H1 (cell line): ENCODE data around the gene NQO2. TPM values are rescaled to one million over a fixed set of nuclear protein-coding genes. Genes with fewer than 3 reads are reported as not detected.
A peak's percentile ranks its signal among the peaks of the same experiment; 100 is the strongest.

Experiments used
- CTCF ChIA-PET: fragments of 300-600 bp; sonication (Branson Sonifier 250); formaldehyde crosslinking; loops from one replicate; lab custom pipeline; 2021; ENCODE audit not compliant: partially characterized antibody; lab: Charles Lee
- POLR2A ChIA-PET: fragments of 300-600 bp; sonication (Branson Sonifier 250); formaldehyde crosslinking; loops from one replicate; lab custom pipeline; 2021; ENCODE audit warnings: inconsistent platforms; ENCODE audit not compliant: partially characterized antibody; lab: Charles Lee
- DNase-seq, 2 experiments: peaks; one replicate each; pipeline versions ENCODE4 v3.0.0 to v3.0.0-alpha.2; 2010 to 2022; ENCODE audit warnings: low spot score in 2 of 2, low read depth in 1 of 2, mixed read lengths in 1 of 2
- FAIRE-seq: peaks from 2 replicates; lab custom pipeline; 2011; peaks lifted over from hg19 to GRCh38; lab: Jason Lieb, UNC
- H2AFZ ChIP-seq: 2 replicates; pipeline ENCODE4 v1.8.1; 2012; ENCODE audit warnings: low read length, inconsistent platforms
- H2AK5ac ChIP-seq: 2 replicates; pipeline ENCODE4 v1.6.1; 2013; ENCODE audit warnings: low read depth, low read length
- H2BK120ac ChIP-seq: replicated peaks from 2 replicates; pipeline ENCODE3; 2013; ENCODE audit warnings: low read depth, low read length, inconsistent platforms
- H2BK12ac ChIP-seq: 2 replicates; pipeline ENCODE4 v1.6.1; 2013; ENCODE audit warnings: low read depth, low read length
- H2BK15ac ChIP-seq: 2 replicates; pipeline ENCODE4 v1.6.1; 2013; ENCODE audit warnings: low read length
- H2BK20ac ChIP-seq: 2 replicates; pipeline ENCODE4 v1.6.1; 2013; ENCODE audit warnings: low read length
- H2BK5ac ChIP-seq: 2 replicates; pipeline ENCODE4 v1.6.1; 2013; ENCODE audit warnings: low read depth, low read length
- H3K14ac ChIP-seq: 2 replicates; pipeline ENCODE4 v1.6.1; 2013; ENCODE audit warnings: inconsistent platforms; ENCODE audit not compliant: insufficient read length
- H3K18ac ChIP-seq: 2 replicates; pipeline ENCODE4 v1.6.1; 2013; ENCODE audit warnings: low read length; ENCODE audit errors: extremely low read depth
- H3K23ac ChIP-seq: 2 replicates; pipeline ENCODE4 v1.6.1; 2013; ENCODE audit warnings: inconsistent platforms; ENCODE audit not compliant: insufficient read length
- H3K23me2 ChIP-seq: 2 replicates; pipeline ENCODE4 v1.6.1; 2013; ENCODE audit warnings: low read depth, low read length
- H3K27ac ChIP-seq: 2 replicates; pipeline ENCODE4 v1.6.1; 2011; ENCODE audit warnings: low read depth, low read length, inconsistent platforms
- H3K27me3 ChIP-seq, 4 experiments: replicated peaks in 1 of 4; 1 replicate in 1 of 4; 2 replicates in 3 of 4; pipeline versions ENCODE4 v1.6.1 to v1.8.1; 2011 to 2013; ENCODE audit warnings: low read length in 3 of 4, mild to moderate bottlenecking in 3 of 4, inconsistent platforms in 2 of 4, mixed read lengths in 2 of 4, moderate library complexity in 1 of 4; ENCODE audit not compliant: control insufficient read depth in 3 of 4, insufficient read depth in 3 of 4; ENCODE audit errors: extremely low read depth in 1 of 4
- H3K36me3 ChIP-seq, 4 experiments: 2 replicates each; pipeline versions ENCODE4 v1.6.1 to v1.8.1; 2011 to 2013; ENCODE audit warnings: mild to moderate bottlenecking in 4 of 4, low read length in 3 of 4, moderate library complexity in 2 of 4, control low read depth in 1 of 4, inconsistent platforms in 1 of 4; ENCODE audit not compliant: insufficient read depth in 4 of 4, control insufficient read depth in 2 of 4
- H3K4ac ChIP-seq: replicated peaks from 2 replicates; pipeline ENCODE3; 2013; ENCODE audit warnings: low read length, low read depth, mixed read lengths, inconsistent platforms; ENCODE audit not compliant: insufficient read length
- H3K4me1 ChIP-seq, 4 experiments: replicated peaks in 1 of 4; 1 replicate in 1 of 4; 2 replicates in 3 of 4; pipeline versions ENCODE4 v1.6.1 to v1.8.1; 2011 to 2013; ENCODE audit warnings: low read length in 3 of 4, inconsistent platforms in 2 of 4, mixed read lengths in 1 of 4; ENCODE audit not compliant: insufficient read depth in 4 of 4, control insufficient read depth in 3 of 4
- H3K4me2 ChIP-seq, 2 experiments: 2 replicates each; pipeline versions ENCODE4 v1.6.1 to v1.8.1; 2011 to 2013; ENCODE audit warnings: low read depth in 2 of 2, low read length in 2 of 2, control low read depth in 1 of 2, inconsistent platforms in 1 of 2, mild to moderate bottlenecking in 1 of 2; ENCODE audit not compliant: insufficient read depth in 1 of 2
- H3K4me3 ChIP-seq, 4 experiments: fragments of 200-600, 300-600 bp in 1 of 4; sonication (generic), shearing (Covaris generic), sonication (Bioruptor Twin) in 1 of 4; 2 replicates each; pipeline versions ENCODE4 v1.5.1 to v1.8.1; 2011 to 2016; ENCODE audit warnings: low read length in 4 of 4, low read depth in 3 of 4, control low read depth in 2 of 4, inconsistent platforms in 2 of 4, mild to moderate bottlenecking in 2 of 4, mixed read lengths in 1 of 4, moderate library complexity in 1 of 4; ENCODE audit not compliant: insufficient read depth in 2 of 4; ENCODE audit errors: extremely low read depth in 1 of 4
- H3K56ac ChIP-seq: replicated peaks from 2 replicates; pipeline ENCODE3; 2013; ENCODE audit warnings: low read depth, mild to moderate bottlenecking, mixed read lengths, low read length, inconsistent platforms; ENCODE audit not compliant: insufficient read length
- H3K79me1 ChIP-seq: 2 replicates; pipeline ENCODE4 v1.6.1; 2013; ENCODE audit warnings: low read depth, low read length, control low read depth
- H3K79me2 ChIP-seq, 2 experiments: 2 replicates each; pipeline versions ENCODE4 v1.6.1 to v1.8.1; 2012 to 2013; ENCODE audit warnings: low read length in 2 of 2, mild to moderate bottlenecking in 2 of 2, inconsistent platforms in 1 of 2; ENCODE audit not compliant: insufficient read depth in 2 of 2, control insufficient read depth in 1 of 2
- H3K9ac ChIP-seq, 4 experiments: replicated peaks in 1 of 4; 1 replicate in 1 of 4; 2 replicates in 3 of 4; pipeline versions ENCODE4 v1.6.1 to v1.8.1; 2011 to 2013; ENCODE audit warnings: low read depth in 3 of 4, low read length in 3 of 4, control low read depth in 2 of 4, mild to moderate bottlenecking in 2 of 4, moderate library complexity in 2 of 4, inconsistent platforms in 1 of 4; ENCODE audit errors: extremely low read depth in 1 of 4
- H3K9me3 ChIP-seq, 2 experiments: 2 replicates each; pipeline versions ENCODE4 v1.6.1 to v1.8.1; 2012 to 2013; ENCODE audit warnings: mild to moderate bottlenecking in 2 of 2, moderate library complexity in 2 of 2, control low read depth in 1 of 2, inconsistent platforms in 1 of 2, low read depth in 1 of 2, low read length in 1 of 2, mixed read lengths in 1 of 2; ENCODE audit not compliant: insufficient read depth in 2 of 2
- H4K20me1 ChIP-seq, 2 experiments: replicated peaks in 1 of 2; 2 replicates each; pipeline versions ENCODE3 to v1.8.1; 2011 to 2013; ENCODE audit warnings: inconsistent platforms in 2 of 2, low read length in 2 of 2, mild to moderate bottlenecking in 1 of 2; ENCODE audit not compliant: insufficient read depth in 2 of 2, control insufficient read depth in 1 of 2
- H4K5ac ChIP-seq: 2 replicates; pipeline ENCODE4 v1.6.1; 2013; ENCODE audit warnings: low read length, low read depth, mixed read lengths, inconsistent platforms; ENCODE audit not compliant: insufficient read length
- H4K8ac ChIP-seq: 2 replicates; pipeline ENCODE4 v1.8.0; 2013; ENCODE audit warnings: mild to moderate bottlenecking, moderate library complexity, low read length, inconsistent platforms; ENCODE audit not compliant: insufficient read depth; ENCODE audit errors: extremely low read depth
- H4K91ac ChIP-seq: replicated peaks from 2 replicates; pipeline ENCODE3; 2013; ENCODE audit warnings: low read length, mixed read lengths, inconsistent platforms; ENCODE audit not compliant: insufficient read length
- E2F6 ChIP-seq: IDR thresholded peaks from 2 replicates; pipeline ENCODE4 v1.6.1; 2012; ENCODE audit warnings: inconsistent platforms
- JUN ChIP-seq: IDR thresholded peaks from 2 replicates; pipeline ENCODE4 v1.6.1; 2011; ENCODE audit warnings: low read depth, mild to moderate bottlenecking, improper control_type of control experiment, low read length
- MAX ChIP-seq: IDR thresholded peaks from 2 replicates; pipeline ENCODE4 v1.6.1; 2012; ENCODE audit warnings: inconsistent platforms
- POU5F1 ChIP-seq: IDR thresholded peaks from 2 replicates; pipeline ENCODE4 v1.6.1; 2011; ENCODE audit warnings: low read depth, mild to moderate bottlenecking, low read length, moderate library complexity
- RFX5 ChIP-seq: IDR thresholded peaks from 2 replicates; pipeline ENCODE4 v1.6.1; 2011; ENCODE audit warnings: low read depth, low read length, improper control_type of control experiment, borderline replicate concordance
- RNF2 ChIP-seq: fragments of 200-900, 300-1000 bp; sonication (generic); IDR thresholded peaks from 2 replicates; pipeline ENCODE4 v1.7.1; 2016; ENCODE audit warnings: borderline replicate concordance, low read depth, mild to moderate bottlenecking, antibody characterized with exemption, low read length; ENCODE audit not compliant: poor library complexity, severe bottlenecking; ENCODE audit errors: missing control alignments
- SP4 ChIP-seq: IDR thresholded peaks from 2 replicates; pipeline ENCODE4 v1.6.1; 2012; ENCODE audit warnings: low read length, inconsistent platforms
- SRF ChIP-seq: IDR thresholded peaks from 2 replicates; pipeline ENCODE4 v1.6.1; 2011; ENCODE audit warnings: mild to moderate bottlenecking, low read depth, low read length, moderate library complexity
- TCF12 ChIP-seq: IDR thresholded peaks from 2 replicates; pipeline ENCODE4 v1.6.1; 2011; ENCODE audit warnings: low read depth, mild to moderate bottlenecking, low read length
- WGBS, 2 experiments: shearing (Covaris generic) in 1 of 2; methylation state at CpG; one replicate each; pipeline versions ENCODE4 v1.1.6 to v1.1.7; 2013 to 2015; ENCODE audit warnings: low lambda C conversion rate in 2 of 2, mixed read lengths in 2 of 2, inconsistent platforms in 1 of 2, low coverage in 1 of 2, missing lambda C conversion rate in 1 of 2; ENCODE audit not compliant: insufficient replicate concordance in 2 of 2, insufficient coverage in 1 of 2, insufficient read length in 1 of 2; ENCODE audit errors: extremely low coverage in 1 of 2, missing lambda C conversion rate in 1 of 2; 5-methylcytosine and 5-hydroxymethylcytosine counted together
- polyA plus RNA-seq, 7 experiments: library from polyadenylated mRNA; depleted of rRNA in 3 of 7; stranded (reverse) in 5 of 7; unstranded in 2 of 7; fragments of >200 nt in 5 of 7; fragments of 200-250 nt in 2 of 7; gene quantifications; 1 replicate in 5 of 7; 2 replicates in 1 of 7; 4 replicates in 1 of 7; pipeline versions ENCODE4 v1.2.1 to v1.2.3, GENCODE V29; 2011 to 2013; ENCODE audit warnings: missing spikeins in 2 of 7, mixed read lengths in 2 of 7
- total RNA-seq: library from RNA; stranded (reverse); fragmentation: NEBNext Ultra II Directional; extraction: Animal tissue kit (Norgen Biotek cat#: 25700); gene quantifications from 2 replicates; pipeline ENCODE4 v1.2.1, GENCODE V29; 2021
- TF ChIP-seq, protein P1 (sequence below): IDR thresholded peaks from 2 replicates; pipeline ENCODE4 v1.6.1; 2011; ENCODE audit warnings: low read length, improper control_type of control experiment

Gene NQO2
- total and polyA plus RNA-seq, 2 of the 8 experiments (the other 6 are each of a cell fraction or from before 2014, with no cell fraction given): 135 to 168 TPM

DNA sequence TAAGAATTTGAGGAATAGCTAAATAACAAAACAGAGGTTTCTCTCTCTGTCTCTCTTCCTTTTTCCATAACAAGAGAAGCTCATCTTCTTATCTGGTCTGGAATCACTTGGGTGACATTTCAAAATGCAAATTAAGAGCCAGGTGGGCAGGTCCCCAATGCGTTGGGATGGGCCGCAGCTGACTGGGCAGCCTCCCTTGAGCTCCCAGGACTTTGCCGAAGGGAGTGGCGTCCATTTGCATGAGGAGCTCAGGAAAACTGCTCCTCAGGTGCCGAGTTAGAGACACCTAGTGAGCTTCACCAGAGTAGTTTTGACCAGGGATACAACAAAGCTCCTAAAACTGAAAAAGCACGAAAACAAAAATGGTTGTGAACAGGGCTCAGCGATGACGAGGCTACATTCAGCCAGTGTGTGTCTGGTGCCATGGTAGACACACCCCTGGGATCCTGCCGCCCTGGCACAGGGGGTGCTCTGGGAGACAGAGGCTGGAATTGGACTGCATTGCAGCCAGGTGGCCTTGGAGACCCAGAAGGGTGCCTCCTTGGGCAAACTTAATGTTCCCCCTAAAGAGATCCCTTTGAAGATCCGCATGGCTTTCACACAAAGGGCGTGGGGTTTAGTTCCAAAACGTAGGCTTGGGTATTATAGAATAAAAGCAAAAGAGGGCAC, 14.8 kb upstream of the NQO2 start:
- H3K4me2 ChIP-seq: peak overlapping the region in 1 of 2 experiments; percentile 20; a peak in 1 of 4 replicates
- 69% methylated on average over 12 of the region's 12 CpGs; no CpG with 5 or more reads in 1 of the 2 experiments for WGBS, 2 experiments
- FAIRE-seq: no peak
- TF ChIP-seq SP4 (no peak), MAX (no peak), TCF12 (no peak), SRF (no peak), JUN (no peak), RNF2 (no peak), POU5F1 (no peak), RFX5 (no peak), E2F6 (no peak)
- TF ChIP-seq, protein P1, sequence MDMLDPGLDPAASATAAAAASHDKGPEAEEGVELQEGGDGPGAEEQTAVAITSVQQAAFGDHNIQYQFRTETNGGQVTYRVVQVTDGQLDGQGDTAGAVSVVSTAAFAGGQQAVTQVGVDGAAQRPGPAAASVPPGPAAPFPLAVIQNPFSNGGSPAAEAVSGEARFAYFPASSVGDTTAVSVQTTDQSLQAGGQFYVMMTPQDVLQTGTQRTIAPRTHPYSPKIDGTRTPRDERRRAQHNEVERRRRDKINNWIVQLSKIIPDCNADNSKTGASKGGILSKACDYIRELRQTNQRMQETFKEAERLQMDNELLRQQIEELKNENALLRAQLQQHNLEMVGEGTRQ: no peak

More for the DNA sequence above, 14.8 kb upstream of the NQO2 start:
- no peaks in the 10 kb centered on the region for H3K9me3 ChIP-seq
- no peak overlapping the region for H2AFZ ChIP-seq
- no peak overlapping the region for H3K4ac ChIP-seq
- H3K27ac ChIP-seq: no peak overlapping the region
- peak overlapping the region; percentile 99 for H2BK20ac ChIP-seq
- H2AK5ac ChIP-seq: 0 out of 2 replicates have a peak overlapping the region, but pooled peaks have one; percentile 77
- H3K36me3 ChIP-seq: no peaks in the 10 kb centered on the region
- no peak overlapping the region for H3K9ac ChIP-seq
- ChIA-PET CTCF (interaction anchor here (0.7 to 7.3 kb wide), 13 partner anchors 9 to 267 kb away, joined by 3 to 142 read pairs (median 4); partner anchors contain the start of genes NQO2 and SERPINB6), POLR2A (interaction anchor here (0.6 to 1.2 kb wide), 4 partner anchors 9 to 211 kb away, joined by 3 to 5 read pairs (median 4); partner anchors contain the start of gene SERPINB6)
- H3K27me3 ChIP-seq: no peaks in the 10 kb centered on the region
- H4K20me1 ChIP-seq: no peaks in the 10 kb centered on the region
- H4K91ac ChIP-seq: peak overlapping the region; percentile 88
- H3K14ac ChIP-seq: no peak overlapping the region
- peaks cover 3 to 15% (median 9%) of the 10 kb centered on the region in 4 experiments for H3K4me1 ChIP-seq
- no peak overlapping the region; the same call in 1 of the 2 replicates for H4K8ac ChIP-seq
- H2BK5ac ChIP-seq: peak overlapping the region; percentile 75; the same call in 1 of the 2 replicates
- DNase-seq: no peak
- peaks cover 4% of the 10 kb centered on the region for H3K23me2 ChIP-seq
- no peak overlapping the region for H3K23ac ChIP-seq
- peak overlapping the region; percentile 92 for H2BK12ac ChIP-seq
- peak overlapping the region; percentile 12 for H4K5ac ChIP-seq
- peak overlapping the region; percentile 79 for H3K18ac ChIP-seq
- no peak overlapping the region for H3K56ac ChIP-seq
- H3K79me2 ChIP-seq: no peaks in the 10 kb centered on the region
- no peak overlapping the region for H3K4me3 ChIP-seq
- H2BK120ac ChIP-seq: peak overlapping the region; percentile 7
- H3K79me1 ChIP-seq: no peaks in the 10 kb centered on the region
- H2BK15ac ChIP-seq: peak overlapping the region; percentile 99; the same call in 1 of the 2 replicates
